Right lobe of liver (tissue), 4 donors: ENCODE measurements around the gene DDX3X.

Experiments
- CTCF ChIP-seq, 4 donors: fragments of 200-600 bp in 3 of 4; fragments of 450-650 bp in 1 of 4; IDR thresholded peaks; one replicate each; pipeline versions ENCODE4 v1.5.1 to v1.8.0; 2016 to 2022; ENCODE audit warnings: antibody characterized with exemption in 4 of 4, mild to moderate bottlenecking in 2 of 4
- POLR2A ChIP-seq: fragments of 450-650 bp; IDR thresholded peaks from one replicate; pipeline ENCODE4 v1.6.1; 2017; ENCODE audit warnings: antibody characterized with exemption, mild to moderate bottlenecking
- donor health status: DM: no; HTN: no; CAD: no.
- donor health status: DM: no; HTN: no; CAD: no.
- donor health status: DM: no; HTN: yes; CAD: no.

GRCh38 chrX:41386222-41386990 is 52.4 kb downstream of the DDX3X start:
- TF ChIP-seq CTCF (IDR thresholded peaks at IDR 0.05) (no peak), POLR2A (no peak)
